ENCODE data around the gene UTP11.

UTP11 gene

GRCh38 chr1:38055398-38055797 is 42.9 kb downstream of the UTP11 start:
- Histone ChIP-seq H3K4me3 (replicated peaks; ENCODE audit: insufficient read depth, low read length) (no peak overlapping the region), H3K27me3 (ENCODE audit: insufficient read depth, poor library complexity, severe bottlenecking) (peaks cover 8% of the 10 kb centered on the region), H3K27ac (replicated peaks) (no peak overlapping the region)
- no peak for TF ChIP-seq SPI1 (IDR thresholded peaks at IDR 0.05; ENCODE audit: borderline replicate concordance, low read depth)
- TF ChIP-seq CTCF (IDR thresholded peaks at IDR 0.05; ENCODE audit: insufficient read depth, low read length), result no peak
- TF ChIP-seq GABPA (IDR thresholded peaks at IDR 0.05; ENCODE audit: low read depth), result no peak
- TF ChIP-seq REST (IDR thresholded peaks at IDR 0.05; ENCODE audit: insufficient replicate concordance, low read depth), result no peak
- no peak for TF ChIP-seq POLR2AphosphoS5 (IDR thresholded peaks at IDR 0.05; ENCODE audit: low read depth)
- no peak for DNase-seq (ENCODE audit: low read depth in 1 of 2, low spot score in 1 of 2)

GRCh38 chr1:38055965-38056364 is 43.4 kb downstream of the UTP11 start:
- no peak for DNase-seq (ENCODE audit: low read depth in 1 of 2, low spot score in 1 of 2)
- H3K27me3 ChIP-seq (ENCODE audit: insufficient read depth, poor library complexity, severe bottlenecking), result peaks cover 8% of the 10 kb centered on the region
- TF ChIP-seq GABPA (IDR thresholded peaks at IDR 0.05; ENCODE audit: low read depth), result no peak
- no peak for TF ChIP-seq REST (IDR thresholded peaks at IDR 0.05; ENCODE audit: insufficient replicate concordance, low read depth)
- no peak for TF ChIP-seq SPI1 (IDR thresholded peaks at IDR 0.05; ENCODE audit: borderline replicate concordance, low read depth)
- TF ChIP-seq CTCF (IDR thresholded peaks at IDR 0.05; ENCODE audit: insufficient read depth, low read length), result no peak
- no peak for TF ChIP-seq POLR2AphosphoS5 (IDR thresholded peaks at IDR 0.05; ENCODE audit: low read depth)
- H3K4me3 ChIP-seq (replicated peaks; ENCODE audit: insufficient read depth, low read length), result no peak overlapping the region
- no peak overlapping the region for H3K27ac ChIP-seq (replicated peaks)

- H3K27me3 ChIP-seq (ENCODE audit: insufficient read depth, poor library complexity, severe bottlenecking), result no peaks in the 10 kb centered on the region
- no peak for DNase-seq (ENCODE audit: low read depth in 1 of 2, low spot score in 1 of 2)
- no peak overlapping the region for H3K27ac ChIP-seq (replicated peaks)
- no peak overlapping the region for H3K4me3 ChIP-seq (replicated peaks; ENCODE audit: insufficient read depth, low read length)
- TF ChIP-seq SPI1 (IDR thresholded peaks at IDR 0.05; ENCODE audit: borderline replicate concordance, low read depth) (no peak), REST (IDR thresholded peaks at IDR 0.05; ENCODE audit: insufficient replicate concordance, low read depth) (no peak), GABPA (IDR thresholded peaks at IDR 0.05; ENCODE audit: low read depth) (no peak), CTCF (IDR thresholded peaks at IDR 0.05; ENCODE audit: insufficient read depth, low read length) (no peak), POLR2AphosphoS5 (IDR thresholded peaks at IDR 0.05; ENCODE audit: low read depth) (no peak)
These were observed 47.2 kb downstream of the UTP11 start for GRCh38 chr1:38059635-38060250.

Measured in HL-60 (cell line).